GM10266 (cell line): Measurements from ENCODE around the gene BHMT.

Experiments used
- DNase-seq: peaks from one replicate; pipeline ENCODE4 v3.0.0; 2012; ENCODE audit errors: extremely low spot score
- CTCF ChIP-seq: IDR thresholded peaks from 2 replicates; pipeline ENCODE4 v1.5.1; 2012; ENCODE audit warnings: mild to moderate bottlenecking, low read depth; ENCODE audit not compliant: control insufficient read depth, insufficient read depth; ENCODE audit errors: missing control alignments

BHMT gene

GRCh38 chr5:79111387-79111959, at the start of gene BHMT:
TSS of gene BHMT (plus strand) at chr5:79111809. CDS start at chr5:79111886, 77 bp downstream.
- no peak for TF ChIP-seq CTCF
- no peak for DNase-seq

- DNase-seq: no peak
- TF ChIP-seq CTCF: no peak
Measured at GRCh38 chr5:79062436-79062835, 49.2 kb upstream of the BHMT start.

- no peak for DNase-seq
- TF ChIP-seq CTCF: no peak
Measured at GRCh38 chr5:79069488-79070349, 41.9 kb upstream of the BHMT start, which contains the start of the genes BHMT2 and DMGDH. TSS of gene BHMT2 (plus strand) at chr5:79069767. CDS start at chr5:79069783, 16 bp downstream. TSS of gene DMGDH (minus strand) at chr5:79069674. CDS start at chr5:79069620, 54 bp downstream.

- no peak for TF ChIP-seq CTCF
- DNase-seq: no peak
Measured at GRCh38 chr5:79070350-79070667, 41.3 kb upstream of the BHMT start.

- DNase-seq: no peak
Measured at GRCh38 chr5:79074641-79075040, 37.0 kb upstream of the BHMT start.

GRCh38 chr5:79075646-79076426, 35.8 kb upstream of the BHMT start:
- TF ChIP-seq CTCF: no peak
- no peak for DNase-seq

More at GRCh38 chr5:79074641-79075040, 37.0 kb upstream of the BHMT start:
- no peak for TF ChIP-seq CTCF
